Thyroid gland (tissue), 4 donors: ENCODE measurements around the gene ALDH6A1. TPM values are rescaled to one million over a fixed set of nuclear protein-coding genes. Genes with fewer than 3 reads are reported as not detected.

Experiments
- DNase-seq, 2 donors: peaks; one replicate each; pipeline ENCODE4 v3.0.0-alpha.2; 2019
- H3K27ac ChIP-seq, 3 donors: fragments of 200-600 bp; sonication (generic); 1 replicate in 2 of 3; 2 replicates in 1 of 3; pipeline ENCODE4 v1.5.1; 2016 to 2019; ENCODE audit warnings: mild to moderate bottlenecking in 1 of 3, moderate library complexity in 1 of 3
- H3K27me3 ChIP-seq: fragments of 200-600 bp; sonication (generic); one replicate; pipeline ENCODE4 v1.5.1; 2019
- H3K36me3 ChIP-seq, 2 donors: fragments of 200-600 bp; sonication (generic); one replicate each; pipeline ENCODE4 v1.5.1; 2016 to 2019
- H3K4me1 ChIP-seq, 2 donors: fragments of 200-600 bp; sonication (generic); one replicate each; pipeline ENCODE4 v1.5.1; 2017 to 2019
- H3K4me3 ChIP-seq, 3 donors: fragments of 200-600 bp; sonication (generic); replicated peaks in 1 of 3; 1 replicate in 2 of 3; 2 replicates in 1 of 3; pipeline ENCODE4 v1.5.1; 2016; ENCODE audit warnings: mild to moderate bottlenecking in 1 of 3
- H3K9me3 ChIP-seq: fragments of 200-600 bp; sonication (generic); one replicate; pipeline ENCODE4 v1.5.1; 2017
- CTCF ChIP-seq, 6 experiments: fragments of 200-600 bp in 3 of 6; fragments of 450-650 bp in 3 of 6; sonication (generic) in 3 of 6; IDR thresholded peaks; one replicate each; pipeline ENCODE4 v1.5.1; 2016 to 2019; ENCODE audit warnings: antibody characterized with exemption in 6 of 6, mild to moderate bottlenecking in 2 of 6, inconsistent platforms in 1 of 6, moderate library complexity in 1 of 6
- POLR2A ChIP-seq, 2 donors: fragments of 450-650 bp; IDR thresholded peaks; one replicate each; pipeline ENCODE4 v1.6.1; 2017; ENCODE audit warnings: antibody characterized with exemption in 2 of 2, mild to moderate bottlenecking in 2 of 2, moderate library complexity in 1 of 2
- WGBS, 2 donors: methylation state at CpG; one replicate each; pipeline ENCODE4 v1.1.5; 2017; 5-methylcytosine and 5-hydroxymethylcytosine counted together
- intact Hi-C: fragments of 100-400 bp; cut with DNase I; formaldehyde crosslinking; loops from one replicate; pipeline ENCODE4 v1.15.1; 2023
- total RNA-seq, 4 donors: library from RNA; depleted of rRNA; stranded (reverse); fragments of >200 nt; gene quantifications; one replicate each; pipeline ENCODE4 v1.2.3, GENCODE V29; 2016

The ALDH6A1 gene
- total RNA-seq, 4 donors from 2014 or later: 31.4 to 58.0 (median 44.4) TPM

- H3K27me3 ChIP-seq: no peaks in the 10 kb centered on the region
- no peak overlapping the region for H3K27ac ChIP-seq
- no peaks in the 10 kb centered on the region for H3K9me3 ChIP-seq
- no peaks in the 10 kb centered on the region for H3K4me1 ChIP-seq
- no peak for TF ChIP-seq POLR2A (IDR thresholded peaks at IDR 0.05)
- no peak for TF ChIP-seq CTCF (IDR thresholded peaks at IDR 0.05)
- 83 to 92% methylated on average over 3 of the region's 3 CpGs for WGBS, 2 donors
- H3K4me3 ChIP-seq: no peak overlapping the region
- peaks cover 40 to 42% of the 10 kb centered on the region in 2 donors for H3K36me3 ChIP-seq
- intact Hi-C loops: no loop called here
- no peak for DNase-seq
These were observed 18.3 kb downstream of the ALDH6A1 start for GRCh38 chr14:74065746-74066575.

- intact Hi-C loops: no loop called here
- no peak overlapping the region for H3K27ac ChIP-seq
- H3K9me3 ChIP-seq: no peaks in the 10 kb centered on the region
- TF ChIP-seq POLR2A (IDR thresholded peaks at IDR 0.05): no peak
- no peak for TF ChIP-seq CTCF (IDR thresholded peaks at IDR 0.05)
- H3K4me1 ChIP-seq: no peaks in the 10 kb centered on the region
- no peak overlapping the region for H3K4me3 ChIP-seq
- H3K36me3 ChIP-seq: peaks cover 49 to 50% of the 10 kb centered on the region in 2 donors
- DNase-seq: no peak
- WGBS, 2 donors: 93 to 96% methylated on average over 3 of the region's 3 CpGs
- no peaks in the 10 kb centered on the region for H3K27me3 ChIP-seq
These were observed 19.4 kb downstream of the ALDH6A1 start for GRCh38 chr14:74064883-74065282.

GRCh38 chr14:74064426-74064825, 19.8 kb downstream of the ALDH6A1 start:
- DNase-seq: no peak
- Histone ChIP-seq H3K36me3 (peaks cover 51 to 55% of the 10 kb centered on the region in 2 donors), H3K27me3 (no peaks in the 10 kb centered on the region), H3K4me1 (no peaks in the 10 kb centered on the region), H3K4me3 (no peak overlapping the region), H3K9me3 (no peaks in the 10 kb centered on the region), H3K27ac (no peak overlapping the region)
- TF ChIP-seq CTCF (IDR thresholded peaks at IDR 0.05) (no peak), POLR2A (IDR thresholded peaks at IDR 0.05) (no peak)
- intact Hi-C loops: no loop called here

GRCh38 chr14:74062809-74063150, 21.5 kb downstream of the ALDH6A1 start:
- no peak for DNase-seq
- Histone ChIP-seq H3K9me3 (no peaks in the 10 kb centered on the region), H3K27me3 (no peaks in the 10 kb centered on the region), H3K36me3 (peaks cover 50 to 58% of the 10 kb centered on the region in 2 donors), H3K27ac (no peak overlapping the region), H3K4me3 (no peak overlapping the region), H3K4me1 (no peaks in the 10 kb centered on the region)
- intact Hi-C loops: no loop called here
- WGBS, 2 donors: 89 to 95% methylated on average over 2 of the region's 2 CpGs
- TF ChIP-seq CTCF (IDR thresholded peaks at IDR 0.05) (no peak), POLR2A (IDR thresholded peaks at IDR 0.05) (no peak)

GRCh38 chr14:74049876-74050495, 34.3 kb downstream of the ALDH6A1 start:
- Histone ChIP-seq H3K27me3 (no peaks in the 10 kb centered on the region), H3K4me3 (no peak overlapping the region), H3K36me3 (peaks cover 0 to 6% of the 10 kb centered on the region in 2 donors), H3K9me3 (no peaks in the 10 kb centered on the region), H3K27ac (no peak overlapping the region), H3K4me1 (no peaks in the 10 kb centered on the region)
- TF ChIP-seq POLR2A (IDR thresholded peaks at IDR 0.05): no peak
- TF ChIP-seq CTCF (IDR thresholded peaks at IDR 0.05): no peak
- 67 to 74% methylated on average over 3 of the region's 3 CpGs for WGBS, 2 donors
- intact Hi-C loops: no loop called here
- no peak for DNase-seq
